A549 (cell line): ENCODE results near the gene TRERF1.

Source experiments
- CBX2 ChIP-seq: fragments of 200-600 bp; sonication (generic); IDR thresholded peaks from 2 replicates; pipeline ENCODE4 v1.6.1; 2016; ENCODE audit warnings: low read depth, mild to moderate bottlenecking, borderline replicate concordance
- CTCF ChIP-seq: fragments of >200 bp; sonication (Bioruptor Twin); formaldehyde crosslinking; IDR thresholded peaks from 3 replicates; pipeline ENCODE4 v1.5.1; 2016
- MYC ChIP-seq: IDR thresholded peaks from 2 replicates; pipeline ENCODE4 v1.6.1; 2012; ENCODE audit warnings: mild to moderate bottlenecking, inconsistent platforms, low read length, improper control_type of control experiment, borderline replicate concordance

DNA sequence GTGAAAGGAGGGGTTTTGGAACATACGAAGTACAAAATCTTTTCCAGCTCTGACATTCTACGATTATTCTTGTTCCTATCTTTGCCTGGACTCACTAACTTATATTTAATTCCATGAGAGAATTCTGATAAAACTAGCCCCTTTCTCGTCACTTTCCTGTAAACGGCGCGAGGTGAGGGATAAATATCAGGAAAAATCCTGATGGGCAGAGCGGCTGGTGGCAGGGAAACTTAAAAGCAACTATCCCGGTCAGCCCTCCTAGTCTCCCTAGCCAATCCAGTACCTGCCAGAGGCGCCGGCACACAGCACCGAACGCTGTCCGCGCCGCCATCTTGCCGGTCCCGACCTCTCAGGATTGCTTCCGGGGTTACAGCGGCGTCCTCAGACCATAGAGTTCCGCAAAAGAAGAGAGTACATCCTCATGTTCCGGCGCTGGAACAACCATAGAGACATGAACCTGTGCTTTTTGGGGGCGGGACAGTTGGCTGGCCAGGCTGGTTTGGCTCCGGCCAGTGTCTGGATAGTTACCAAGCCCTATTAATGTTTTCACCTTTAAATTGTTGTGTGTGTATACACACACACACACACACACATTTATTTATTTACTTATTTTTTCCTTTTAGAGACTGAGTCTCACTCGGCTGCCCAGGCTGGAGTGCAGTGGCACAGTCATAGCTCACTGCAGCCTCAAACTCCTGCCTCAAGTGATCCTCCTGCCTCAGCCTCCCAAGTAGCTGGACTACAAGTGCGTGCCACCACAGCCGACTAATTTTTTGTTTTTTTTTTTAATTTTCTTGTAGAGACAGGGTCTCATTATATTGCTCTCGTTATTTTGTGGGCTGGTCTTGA is 234.0 kb downstream of the TRERF1 start, which contains the start of gene MRPS10:
- TF ChIP-seq CBX2 (no peak), CTCF (no peak), MYC (no peak)
